Erythroblast (primary cell): ENCODE measurements around the gene DYDC1.

ENCODE experiments used
- GATA1 ChIP-seq: IDR thresholded peaks from 2 replicates; pipeline ENCODE4 v1.6.1; 2011; ENCODE audit warnings: low read depth, mild to moderate bottlenecking, control low read depth, low read length, moderate library complexity
- POLR2A ChIP-seq: IDR thresholded peaks from 2 replicates; pipeline ENCODE4 v1.6.1; 2011; ENCODE audit warnings: mild to moderate bottlenecking, low read length

DNA sequence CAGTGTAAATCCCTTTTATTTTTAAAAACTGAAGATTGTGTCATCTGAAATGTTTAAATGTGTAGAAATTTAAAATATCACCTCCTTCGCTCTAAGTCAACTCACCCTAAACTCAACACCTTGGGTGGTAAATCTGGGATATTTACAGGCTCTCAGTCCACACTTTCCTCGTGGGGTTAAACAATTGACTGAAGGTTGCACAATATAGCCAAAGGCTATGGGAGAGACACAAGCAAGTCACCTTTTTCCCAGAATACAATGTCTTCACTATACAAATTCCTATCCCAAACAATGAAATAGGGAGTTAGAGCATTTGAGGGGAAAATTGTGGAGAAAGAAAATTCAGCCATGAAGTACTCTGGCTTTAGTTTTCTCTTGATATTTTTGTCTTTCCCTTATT lies 34.4 kb downstream of the DYDC1 start:
- TF ChIP-seq POLR2A (no peak), GATA1 (no peak)
